Omental fat pad (tissue), 4 donors: ENCODE data around the gene KRT10. TPM values are rescaled to one million over a fixed set of nuclear protein-coding genes. Genes with fewer than 3 reads are reported as not detected.
"Not testable (repeated sequence)": the region's sequence is repeated elsewhere in the genome, so short reads cannot be mapped to it uniquely, and the experiment has no call there.

ENCODE experiments used
- ATAC-seq: fragments of 150-250 bp; one replicate; pipeline ENCODE4 v1.9.1; 2016; ENCODE audit warnings: mild to moderate bottlenecking, moderate library complexity; ENCODE audit not compliant: low FRiP score
- DNase-seq: peaks from one replicate; pipeline ENCODE4 v3.0.0-alpha.2; 2019; ENCODE audit warnings: low spot score
- total RNA-seq, 4 donors: library from RNA; depleted of rRNA; stranded (reverse); fragments of >200 nt; gene quantifications; one replicate each; pipeline ENCODE4 v1.1.0, GENCODE V29; 2016
- TF ChIP-seq, protein P1 (sequence below), 3 donors: fragments of 450-650 bp; IDR thresholded peaks; one replicate each; pipeline ENCODE4 v1.5.1; 2016 to 2017; ENCODE audit warnings: antibody characterized with exemption in 3 of 3, mild to moderate bottlenecking in 3 of 3, moderate library complexity in 2 of 3

KRT10 gene
- total RNA-seq, 4 donors from 2014 or later: 4.4 to 17.5 (median 10.8) TPM

DNA sequence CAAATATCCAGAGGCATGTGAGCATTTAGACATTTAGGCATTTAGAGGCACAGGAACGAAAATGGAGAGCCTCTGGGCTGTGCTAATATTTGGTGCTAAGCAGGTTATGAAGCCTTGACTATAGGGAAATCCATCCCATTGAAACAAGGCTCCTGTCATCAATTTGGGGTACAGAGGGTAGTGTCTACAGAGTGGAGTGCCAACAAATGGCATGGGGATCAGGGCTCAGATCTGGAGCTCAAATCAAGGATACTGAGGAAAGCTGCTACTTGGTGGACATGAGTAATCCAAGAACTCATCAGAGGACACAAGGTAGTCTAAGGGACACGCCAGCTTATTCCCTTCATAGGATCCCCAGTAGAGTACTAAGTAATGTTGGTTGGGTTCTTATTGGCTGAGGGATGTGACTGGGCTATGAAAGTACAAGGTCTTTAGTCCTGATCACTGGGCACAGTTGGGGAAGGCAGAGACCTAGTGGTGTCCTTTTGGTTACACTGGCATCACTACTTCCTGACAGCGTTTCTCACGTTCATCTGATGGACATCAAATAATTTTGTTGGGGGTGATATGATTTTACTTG lies 5.2 kb downstream of the KRT10 start:
- no peak for DNase-seq
- TF ChIP-seq, protein P1, sequence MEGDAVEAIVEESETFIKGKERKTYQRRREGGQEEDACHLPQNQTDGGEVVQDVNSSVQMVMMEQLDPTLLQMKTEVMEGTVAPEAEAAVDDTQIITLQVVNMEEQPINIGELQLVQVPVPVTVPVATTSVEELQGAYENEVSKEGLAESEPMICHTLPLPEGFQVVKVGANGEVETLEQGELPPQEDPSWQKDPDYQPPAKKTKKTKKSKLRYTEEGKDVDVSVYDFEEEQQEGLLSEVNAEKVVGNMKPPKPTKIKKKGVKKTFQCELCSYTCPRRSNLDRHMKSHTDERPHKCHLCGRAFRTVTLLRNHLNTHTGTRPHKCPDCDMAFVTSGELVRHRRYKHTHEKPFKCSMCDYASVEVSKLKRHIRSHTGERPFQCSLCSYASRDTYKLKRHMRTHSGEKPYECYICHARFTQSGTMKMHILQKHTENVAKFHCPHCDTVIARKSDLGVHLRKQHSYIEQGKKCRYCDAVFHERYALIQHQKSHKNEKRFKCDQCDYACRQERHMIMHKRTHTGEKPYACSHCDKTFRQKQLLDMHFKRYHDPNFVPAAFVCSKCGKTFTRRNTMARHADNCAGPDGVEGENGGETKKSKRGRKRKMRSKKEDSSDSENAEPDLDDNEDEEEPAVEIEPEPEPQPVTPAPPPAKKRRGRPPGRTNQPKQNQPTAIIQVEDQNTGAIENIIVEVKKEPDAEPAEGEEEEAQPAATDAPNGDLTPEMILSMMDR (IDR thresholded peaks at IDR 0.05): no peak
- no peak for ATAC-seq

DNA sequence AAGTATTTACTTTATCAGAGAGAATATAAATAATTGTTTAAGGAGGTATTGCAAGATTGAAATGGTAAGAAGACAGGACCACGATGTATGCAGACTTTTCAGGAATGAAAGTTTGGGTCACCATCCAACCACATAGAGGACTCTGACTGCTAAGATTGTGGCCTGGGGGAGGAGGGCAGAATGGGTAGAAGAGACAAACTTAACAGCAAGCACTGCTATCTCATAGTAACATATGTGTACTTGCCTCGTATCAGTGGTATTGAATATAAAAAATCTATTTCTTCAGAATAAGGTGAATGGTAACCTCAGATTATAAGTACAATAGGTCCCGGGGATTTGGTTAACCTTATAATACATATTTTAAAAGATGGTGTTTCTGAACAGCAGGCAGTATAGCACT lies 5.8 kb downstream of the KRT10 start:
- DNase-seq (no peak), ATAC-seq (no peak)
- TF ChIP-seq, protein P1 (IDR thresholded peaks at IDR 0.05): no peak

DNA sequence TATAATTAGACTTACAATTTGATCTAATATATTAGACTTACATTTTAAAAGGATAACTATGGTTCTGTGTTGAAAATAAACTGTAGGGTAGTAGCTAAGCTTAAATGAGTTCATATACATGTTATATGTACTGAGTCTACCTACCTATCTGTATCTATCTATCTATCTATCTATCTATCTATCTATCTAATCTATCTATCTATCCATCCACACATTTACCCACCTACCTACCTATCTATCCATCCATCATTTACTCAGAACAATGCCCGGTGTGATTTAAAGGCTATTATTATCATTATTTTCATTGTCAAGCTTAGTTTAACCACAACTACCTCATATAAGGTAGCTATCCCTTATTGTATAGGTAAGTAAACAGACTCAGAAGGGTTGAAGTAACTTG lies 7.0 kb downstream of the KRT10 start:
- ATAC-seq: no peak
- no peak for DNase-seq
- TF ChIP-seq, protein P1 (IDR thresholded peaks at IDR 0.05): no peak

DNA sequence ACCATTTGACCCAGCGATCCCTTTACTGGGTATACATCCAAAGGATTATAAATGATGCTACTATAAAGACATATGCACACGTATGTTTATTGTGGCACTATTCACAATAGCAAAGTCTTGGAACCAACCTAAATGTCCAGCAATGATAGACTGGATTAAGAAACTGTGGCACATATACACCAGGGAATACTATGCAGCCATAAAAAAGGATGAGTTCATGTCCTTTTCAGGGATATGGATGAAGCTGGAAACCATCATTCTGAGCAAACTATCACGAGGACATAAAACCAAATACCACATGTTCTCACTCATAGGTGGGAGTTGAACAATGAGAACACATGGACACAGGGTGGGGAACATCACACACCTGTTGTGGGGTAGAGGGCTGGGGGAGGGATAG lies 7.8 kb downstream of the KRT10 start:
- DNase-seq, ATAC-seq: not testable (repeated sequence)

DNA sequence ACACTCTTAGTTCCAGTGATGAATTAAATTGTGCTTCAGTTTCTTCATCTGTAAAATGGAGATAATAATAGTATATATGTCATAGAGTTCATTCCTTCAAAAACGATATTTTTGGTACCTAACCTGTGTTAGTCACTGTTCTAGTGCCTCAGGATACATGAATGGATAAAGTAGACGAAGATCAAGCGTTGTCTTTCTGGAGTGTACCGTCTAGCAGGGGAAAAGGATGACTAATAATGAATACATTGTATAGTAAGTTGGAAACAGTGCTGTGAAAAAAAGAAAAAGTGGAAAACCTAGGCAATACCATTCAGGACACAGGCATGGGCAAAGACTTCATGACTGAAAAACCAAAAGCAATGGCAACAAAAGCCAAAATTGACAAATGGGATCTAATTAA lies 8.6 kb downstream of the KRT10 start:
- ATAC-seq: no peak
- TF ChIP-seq, protein P1 (IDR thresholded peaks at IDR 0.05): no peak
- no peak for DNase-seq

DNA sequence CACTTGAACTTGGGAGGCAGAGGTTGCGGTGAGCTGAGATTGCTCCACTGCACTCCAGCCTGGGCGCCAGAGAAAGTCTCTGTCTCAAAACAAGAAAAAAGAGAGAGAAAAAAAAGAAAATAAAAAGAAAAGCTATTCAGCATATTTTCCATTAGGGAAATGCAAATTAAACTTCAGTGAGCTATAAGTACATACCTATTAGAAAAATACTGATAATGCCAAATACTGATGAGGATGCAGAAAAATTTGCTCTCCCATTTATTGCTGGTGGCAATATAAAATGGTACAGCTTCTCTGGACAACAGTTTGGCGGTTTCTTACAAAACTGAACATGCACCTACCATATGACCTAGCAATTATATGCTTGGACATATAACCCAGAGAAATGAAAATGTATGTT lies 9.8 kb downstream of the KRT10 start:
- ATAC-seq: no peak
- no peak for DNase-seq
- TF ChIP-seq, protein P1 (IDR thresholded peaks at IDR 0.05): no peak

DNA sequence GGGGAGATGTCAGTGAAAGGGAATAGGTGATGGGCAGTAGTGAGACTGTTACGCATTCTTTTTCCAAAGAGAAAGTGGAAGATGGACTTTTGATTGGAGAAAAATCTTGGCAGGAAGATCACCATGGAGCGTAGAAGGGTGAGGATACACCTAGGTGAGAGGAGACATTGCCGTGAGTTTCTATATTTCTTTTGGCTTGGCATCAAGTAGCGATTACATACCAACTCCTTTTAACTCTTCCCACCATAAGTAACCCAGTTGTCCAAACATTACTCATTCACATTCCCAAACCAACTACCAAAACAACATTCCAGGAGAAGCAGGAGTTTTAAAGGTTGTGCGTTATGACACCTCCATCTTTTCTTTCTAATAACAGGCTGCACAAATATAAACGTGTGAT lies 11.9 kb downstream of the KRT10 start:
- no peak for DNase-seq
- TF ChIP-seq, protein P1 (IDR thresholded peaks at IDR 0.05): no peak
- ATAC-seq: no peak
